ENCODE data around the gene BMPR1A. TPM values are rescaled to one million over a fixed set of nuclear protein-coding genes. Genes with fewer than 3 reads are reported as not detected.
"Not testable (repeated sequence)": the region's sequence is repeated elsewhere in the genome, so short reads cannot be mapped to it uniquely, and the experiment has no call there.

BMPR1A gene
- total RNA-seq, 1 donor from 2014 or later, result 11.8 TPM

- CTCF ChIA-PET, result interaction anchor here (0.8 to 1.8 kb wide), 3 partner anchors 28 to 250 kb away, joined by 3 to 7 read pairs (median 3); no protein-coding TSS in a partner anchor
- Mint-ChIP-seq H3K27ac (no peak overlapping the region), H3K27me3 (no peaks in the 10 kb centered on the region), H3K36me3 (ENCODE audit: low read depth) (no peaks in the 10 kb centered on the region), H3K4me1 (peaks cover 4% of the 10 kb centered on the region), H3K4me3 (no peak overlapping the region), H3K9me3 (no peaks in the 10 kb centered on the region)
- ATAC-seq (ENCODE audit: low read depth), result no peak
- TF ChIP-seq CTCF (IDR thresholded peaks at IDR 0.05), result no peak
- intact Hi-C loops (cut with micrococcal nuclease), result loop anchor here (5.0 kb wide), 2 partner anchors 114 to 404 kb away; no protein-coding TSS in a partner anchor
- DNase-seq, result no peak
- POLR2A ChIA-PET, result interaction anchor here (0.7 kb wide), 1 partner anchor 649 kb away, joined by 7 read pairs; no protein-coding TSS in a partner anchor
Observed at GRCh38 chr10:86938260-86938659, 181.8 kb downstream of the BMPR1A start.

- H3K4me1 Mint-ChIP-seq; H3K27ac Mint-ChIP-seq; intact Hi-C loops (cut with micrococcal nuclease); H3K4me3 Mint-ChIP-seq; ATAC-seq (ENCODE audit: low read depth); DNase-seq; H3K36me3 Mint-ChIP-seq (ENCODE audit: low read depth); H3K27me3 Mint-ChIP-seq; H3K9me3 Mint-ChIP-seq: not testable (repeated sequence)
- CTCF ChIA-PET, result interaction anchor here (0.7 to 1.8 kb wide), 3 partner anchors 25 to 252 kb away, joined by 3 to 7 read pairs (median 3); no protein-coding TSS in a partner anchor
- POLR2A ChIA-PET, result interaction anchor here (0.6 to 0.8 kb wide), 2 partner anchors 28 to 31 kb away, joined by 3 read pairs; partner anchors contain the start of gene ADIRF
Observed at GRCh38 chr10:86940076-86940475, 183.7 kb downstream of the BMPR1A start.

- H3K9me3 Mint-ChIP-seq, result no peaks in the 10 kb centered on the region
- intact Hi-C loops (cut with micrococcal nuclease), result no loop called here
- no peak overlapping the region for H3K27ac Mint-ChIP-seq
- H3K36me3 Mint-ChIP-seq (ENCODE audit: low read depth), result no peaks in the 10 kb centered on the region
- peaks cover 4% of the 10 kb centered on the region for H3K4me1 Mint-ChIP-seq
- ChIA-PET POLR2A (no interaction called here), CTCF (no interaction called here)
- ATAC-seq (ENCODE audit: low read depth) (no peak), DNase-seq (no peak)
- H3K27me3 Mint-ChIP-seq, result no peaks in the 10 kb centered on the region
- TF ChIP-seq CTCF (IDR thresholded peaks at IDR 0.05), result no peak
- H3K4me3 Mint-ChIP-seq, result no peak overlapping the region
Observed at GRCh38 chr10:86940677-86941076, 184.3 kb downstream of the BMPR1A start.

GRCh38 chr10:86941426-86941825 lies 185.0 kb downstream of the BMPR1A start:
- ChIA-PET CTCF (no interaction called here), POLR2A (no interaction called here)
- peaks cover 4% of the 10 kb centered on the region for H3K4me1 Mint-ChIP-seq
- DNase-seq (no peak), ATAC-seq (ENCODE audit: low read depth) (no peak)
- H3K4me3 Mint-ChIP-seq, result no peak overlapping the region
- H3K27ac Mint-ChIP-seq, result no peak overlapping the region
- H3K27me3 Mint-ChIP-seq, result no peaks in the 10 kb centered on the region
- no peaks in the 10 kb centered on the region for H3K9me3 Mint-ChIP-seq
- intact Hi-C loops (cut with micrococcal nuclease), result no loop called here
- no peaks in the 10 kb centered on the region for H3K36me3 Mint-ChIP-seq (ENCODE audit: low read depth)
- TF ChIP-seq CTCF (IDR thresholded peaks at IDR 0.05), result no peak

GRCh38 chr10:86941991-86942421 lies 185.6 kb downstream of the BMPR1A start:
- Mint-ChIP-seq H3K36me3 (ENCODE audit: low read depth) (no peaks in the 10 kb centered on the region), H3K9me3 (no peaks in the 10 kb centered on the region), H3K27ac (no peak overlapping the region), H3K27me3 (peaks cover 5% of the 10 kb centered on the region), H3K4me3 (no peak overlapping the region), H3K4me1 (peaks cover 4% of the 10 kb centered on the region)
- POLR2A ChIA-PET, result no interaction called here
- DNase-seq, result no peak
- intact Hi-C loops (cut with micrococcal nuclease), result no loop called here
- CTCF ChIA-PET, result no interaction called here
- no peak for TF ChIP-seq CTCF (IDR thresholded peaks at IDR 0.05)
- no peak for ATAC-seq (ENCODE audit: low read depth)

Measured in activated B cell treated with CpG ODN at 0.5 μM for 24 hours (primary cell).